NOMO-1 treated with DMSO at 0.1 percent for 48 hours (cell line): Measurements from ENCODE around the gene PGA4.

Experiments used
- DNase-seq: peaks from one replicate; lab custom pipeline; 2025; ENCODE audit not compliant: unreplicated experiment; lab: John Stamatoyannopoulos, UW

The PGA4 gene

DNA sequence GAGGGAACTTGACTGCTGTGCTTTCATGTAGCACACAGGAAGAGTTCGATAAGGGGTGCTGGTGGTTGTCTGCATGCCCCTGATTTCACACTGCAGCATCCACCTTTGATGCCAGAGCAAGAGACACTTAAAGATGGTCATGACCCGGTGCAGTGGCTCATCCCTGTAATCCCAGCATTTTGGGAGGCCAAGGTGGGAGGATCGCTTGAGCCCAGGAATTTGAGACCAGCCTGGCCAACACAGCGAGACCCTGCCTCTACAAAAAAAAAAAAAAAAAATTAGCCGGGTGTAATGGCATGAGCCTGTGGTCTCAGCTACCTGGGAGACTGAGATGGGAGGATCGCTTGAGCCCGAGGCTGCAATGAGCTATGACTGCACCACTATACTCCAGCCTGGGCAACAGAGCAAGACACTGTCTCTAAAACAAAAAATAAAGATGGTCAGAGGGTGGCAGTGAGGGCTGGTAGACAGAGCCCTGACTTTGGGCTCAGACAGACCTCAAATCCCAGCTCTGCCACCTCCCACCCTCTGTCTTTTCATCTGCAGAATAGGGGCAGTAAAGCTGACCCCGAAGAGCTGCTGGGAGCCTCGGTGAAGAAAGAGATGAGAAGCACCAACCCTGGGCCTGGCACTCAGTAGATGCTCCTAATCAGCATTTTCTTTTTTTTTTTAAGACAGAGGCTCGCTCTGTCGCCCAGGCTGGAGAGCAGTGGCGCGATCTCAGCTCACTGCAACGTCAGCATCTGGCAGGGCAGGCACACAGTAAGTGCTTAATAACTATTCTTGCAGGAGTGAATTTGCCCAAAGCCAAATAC, 55.2 kb downstream of the PGA4 start:
- DNase-seq: no peak

DNA sequence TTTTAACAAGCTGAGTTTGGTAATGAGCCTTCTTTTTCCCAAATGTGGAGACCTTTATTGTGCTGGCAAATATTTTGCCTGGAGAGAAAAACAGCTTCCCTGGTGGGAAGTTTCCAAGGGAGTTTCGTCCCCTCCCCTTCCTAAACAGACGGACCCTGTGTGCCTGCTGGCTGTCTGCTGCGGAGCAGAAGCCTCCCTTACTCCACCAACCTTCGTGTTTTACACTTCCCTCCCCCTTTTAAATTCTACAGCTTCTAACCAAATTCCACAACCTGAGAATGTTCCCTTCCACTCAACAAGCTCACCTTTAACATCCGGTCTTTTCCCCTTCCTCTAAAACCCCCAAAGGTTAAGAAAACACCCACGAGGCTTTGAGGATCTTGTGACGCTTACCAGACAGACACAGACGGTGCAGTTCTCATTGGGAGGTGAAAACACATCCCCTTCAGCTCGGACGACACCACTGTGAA, 55.9 kb downstream of the PGA4 start:
- DNase-seq: no peak

DNA sequence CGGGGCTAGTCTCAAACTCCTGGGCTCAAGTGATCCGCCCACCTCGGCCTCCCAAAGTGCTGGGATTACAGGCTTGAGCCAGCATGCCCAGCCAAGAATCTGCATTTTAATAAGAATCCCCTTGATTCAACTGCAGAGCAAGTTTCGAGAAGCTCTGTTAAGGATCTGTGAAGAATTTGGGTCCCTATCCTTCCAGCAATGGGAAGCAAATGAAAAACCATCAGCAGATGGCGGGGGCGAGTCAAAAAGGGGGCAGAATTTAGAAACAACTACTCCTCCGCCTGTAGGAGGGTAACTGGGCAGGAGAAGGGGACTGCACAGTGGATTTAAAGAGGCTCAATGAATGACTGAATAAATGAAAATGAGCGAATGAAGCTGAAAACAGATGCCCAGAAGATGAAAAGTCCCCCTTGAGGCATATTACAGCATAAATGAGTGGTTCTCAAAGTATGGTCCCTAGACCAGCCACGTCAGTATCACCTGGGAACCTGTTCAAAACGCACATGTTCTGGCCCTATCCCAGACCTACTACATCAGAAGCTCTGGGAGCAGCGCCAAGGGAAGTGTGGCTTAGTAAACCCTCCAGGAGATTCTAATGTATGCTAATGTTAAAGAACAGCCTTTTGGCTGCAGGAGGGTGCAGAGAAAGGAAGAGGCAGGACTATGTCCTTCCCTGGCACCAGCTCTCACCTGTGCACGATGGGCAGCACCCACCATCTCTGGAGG, 58.0 kb downstream of the PGA4 start:
- no peak for DNase-seq

DNA sequence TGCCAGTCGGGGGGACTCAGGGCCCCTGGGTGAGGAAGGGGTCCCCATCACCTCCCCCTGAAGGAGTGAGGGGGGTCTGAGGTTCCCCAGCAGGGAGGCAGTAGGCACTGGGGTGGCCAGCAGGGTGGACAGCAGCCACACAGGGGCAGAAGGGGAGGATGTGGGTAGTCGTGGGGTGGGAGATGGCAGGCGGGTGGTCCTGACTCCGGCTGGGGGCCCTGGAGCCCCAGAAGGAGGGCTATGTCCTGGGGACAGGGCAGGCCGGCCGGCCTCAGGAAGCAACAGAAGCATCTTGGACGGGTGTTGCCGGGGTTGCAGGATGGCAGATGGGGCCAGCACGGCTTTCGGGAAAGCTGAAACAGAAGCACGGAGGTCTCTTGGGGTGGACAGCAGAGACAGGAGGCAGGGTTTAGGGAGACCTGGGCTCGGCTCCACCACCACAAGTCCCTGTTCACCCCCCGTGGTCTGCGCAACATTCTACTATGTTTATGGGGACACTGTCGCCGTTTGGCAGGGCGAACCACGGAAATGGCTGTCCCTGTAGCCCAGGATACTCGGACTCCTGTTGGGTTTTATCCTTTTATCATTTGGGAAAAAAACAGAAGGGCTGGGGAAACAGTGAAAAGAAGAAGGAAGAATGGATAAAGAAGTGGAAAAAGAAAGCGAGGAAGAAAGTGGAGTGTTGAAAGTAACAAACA, 58.9 kb downstream of the PGA4 start:
- DNase-seq: no peak
